IPS-NIHi7 (cell line): ENCODE results near the gene VRK1.
"Not testable (repeated sequence)": the region's sequence is repeated elsewhere in the genome, so short reads cannot be mapped to it uniquely, and the experiment has no call there.

Source experiments
- DNase-seq: peaks from one replicate; pipeline ENCODE4 v3.0.0; 2012; ENCODE audit warnings: mixed read lengths; ENCODE audit errors: extremely low spot score

Gene VRK1

GRCh38 chr14:96881713-96882112 is 84.5 kb downstream of the VRK1 start:
- DNase-seq, result no peak

DNA sequence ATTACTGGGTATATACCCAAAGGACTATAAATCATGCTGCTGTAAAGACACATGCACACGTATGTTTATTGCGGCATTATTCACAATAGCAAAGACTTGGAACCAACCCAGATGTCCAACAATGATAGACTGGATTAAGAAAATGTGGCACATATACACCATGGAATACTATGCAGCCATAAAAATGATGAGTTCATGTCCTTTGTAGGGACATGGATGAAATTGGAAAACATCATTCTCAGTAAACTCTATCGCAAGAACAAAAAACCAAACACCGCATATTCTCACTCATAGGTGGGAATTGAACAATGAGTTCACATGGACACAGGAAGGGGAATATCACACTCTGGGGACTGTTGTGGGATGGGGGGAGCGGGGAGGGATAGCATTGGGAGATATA is 86.8 kb downstream of the VRK1 start:
- not testable (repeated sequence) for DNase-seq

GRCh38 chr14:96888158-96888557 is 91.0 kb downstream of the VRK1 start:
- no peak for DNase-seq

DNA sequence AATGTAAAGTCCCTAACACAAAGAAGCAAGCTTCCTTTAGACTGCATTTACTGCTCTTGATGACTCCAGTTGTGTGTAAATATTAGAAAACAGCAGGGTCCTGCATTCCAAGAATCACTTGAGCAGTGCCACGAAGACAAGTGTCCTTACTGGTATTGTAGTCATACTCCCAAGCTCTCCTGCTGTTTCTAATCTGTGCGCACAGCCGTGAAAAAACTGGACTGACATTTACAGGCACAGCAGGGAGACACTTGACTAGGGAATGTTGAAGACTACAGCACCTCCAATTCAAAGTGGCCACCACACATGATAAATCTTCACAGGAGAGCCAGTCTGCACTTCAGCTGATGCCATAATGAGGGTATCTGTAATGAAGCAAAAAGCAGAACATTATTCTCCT is 91.4 kb downstream of the VRK1 start:
- DNase-seq, result no peak

DNA sequence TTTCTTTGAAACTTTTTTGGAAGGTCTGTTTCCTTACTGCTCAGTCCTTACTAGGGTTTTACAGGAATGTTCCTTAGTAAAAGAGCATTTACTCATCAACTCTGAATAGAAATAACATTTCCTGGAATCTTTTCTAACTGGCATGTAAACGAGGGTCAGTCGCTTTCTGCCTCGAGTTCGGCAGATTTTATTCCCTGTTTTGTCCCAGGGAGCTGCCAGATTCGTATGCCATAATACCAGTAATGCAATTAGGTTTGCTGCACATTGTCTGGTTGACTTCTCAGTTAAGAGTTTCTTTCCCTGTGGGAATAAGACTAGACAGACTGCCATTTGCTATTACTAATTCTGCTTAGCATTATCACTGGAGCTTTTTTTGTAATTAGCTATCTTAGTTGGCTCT is 91.9 kb downstream of the VRK1 start:
- no peak for DNase-seq

- DNase-seq, result no peak
Observed at GRCh38 chr14:96893966-96894622, 96.9 kb downstream of the VRK1 start.

- no peak for DNase-seq
Observed at GRCh38 chr14:96894966-96895365, 97.8 kb downstream of the VRK1 start.

DNA sequence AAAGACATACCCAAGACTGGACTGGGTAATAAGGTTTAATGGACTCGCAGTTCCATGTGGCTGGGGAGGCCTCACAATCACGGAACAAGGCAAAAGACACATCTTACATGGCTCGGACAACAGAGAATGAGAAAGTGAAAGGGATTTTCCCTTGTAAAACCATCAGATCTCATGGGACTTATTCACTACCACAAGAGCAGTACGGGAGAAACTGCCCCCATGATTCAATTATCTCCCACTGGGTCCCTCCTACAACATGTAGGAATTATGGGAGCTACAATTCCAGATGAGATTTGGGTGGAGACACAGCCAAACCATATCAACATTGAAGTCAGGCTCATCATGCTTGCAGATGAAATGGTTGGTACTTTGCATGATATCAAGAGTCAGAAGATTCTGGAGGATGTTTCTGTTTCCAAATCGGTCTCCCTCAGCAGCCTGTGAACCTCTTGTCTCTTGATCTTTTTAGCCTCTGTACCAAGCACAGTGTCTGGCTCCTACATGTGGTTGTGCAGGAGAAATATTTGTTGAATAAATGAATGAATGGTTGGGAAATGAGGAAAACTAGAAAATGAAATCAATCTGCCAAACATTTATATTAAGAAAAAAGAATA is 98.6 kb downstream of the VRK1 start:
- DNase-seq, result no peak

DNA sequence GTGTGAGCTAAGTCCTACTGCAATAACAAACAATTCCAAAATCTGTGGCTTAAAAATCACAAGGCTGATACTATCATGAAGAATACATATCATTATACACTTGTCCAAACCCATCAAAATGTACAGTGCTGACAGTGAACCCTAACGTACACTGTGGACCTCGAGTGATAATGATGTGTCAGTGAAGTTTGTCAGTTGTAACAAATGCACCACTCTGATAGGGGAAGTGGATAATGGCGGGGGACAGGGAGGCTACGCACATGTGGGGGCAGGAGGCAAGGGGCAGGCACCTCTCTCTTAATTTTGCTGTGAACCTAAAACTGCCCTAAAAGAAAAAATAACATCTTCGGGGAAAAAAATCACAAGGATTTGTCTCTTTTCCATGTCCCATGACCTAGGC is 100.0 kb downstream of the VRK1 start:
- no peak for DNase-seq

DNA sequence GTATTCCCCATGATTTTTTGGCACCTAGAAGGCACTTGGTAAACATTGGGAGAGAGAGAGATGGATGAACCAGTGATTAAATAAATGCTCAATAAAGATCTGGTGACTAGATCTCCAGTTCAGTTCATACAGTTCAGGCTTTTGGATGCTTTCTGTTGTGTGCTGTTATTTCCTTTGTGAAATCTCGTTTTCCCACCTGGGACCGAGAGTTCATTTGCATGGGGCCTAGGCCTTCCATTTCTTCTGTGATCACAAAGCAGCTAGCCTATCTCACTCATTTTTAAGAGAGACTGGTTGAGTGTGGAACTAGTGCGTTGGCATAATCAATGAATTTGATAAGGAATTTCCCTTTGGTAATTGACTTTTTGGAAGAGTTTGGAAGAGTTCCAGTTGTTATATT is 104.0 kb downstream of the VRK1 start:
- DNase-seq, result no peak

DNA sequence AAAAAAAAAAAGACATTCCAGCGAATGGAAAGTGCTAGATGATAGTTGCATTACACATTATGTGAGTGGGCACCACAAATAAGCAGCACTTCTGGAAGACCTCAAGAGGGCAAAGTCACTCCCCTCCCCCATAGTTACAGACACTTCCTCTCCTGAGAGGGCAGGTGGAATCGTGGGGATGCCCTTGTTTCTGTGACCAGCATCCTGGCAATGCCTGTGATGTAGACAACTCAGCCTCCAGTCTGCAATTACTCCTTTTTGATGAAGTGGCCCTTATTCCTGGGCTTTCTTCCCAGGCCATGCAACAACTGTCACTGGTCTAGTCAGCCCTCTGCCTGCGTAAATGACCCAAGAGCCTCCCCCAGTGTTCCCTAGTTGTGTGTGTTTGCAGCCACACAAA is 104.8 kb downstream of the VRK1 start:
- DNase-seq, result no peak

- DNase-seq, result no peak
Observed at GRCh38 chr14:96903444-96904023, 106.4 kb downstream of the VRK1 start.

GRCh38 chr14:96904201-96904600 is 107.0 kb downstream of the VRK1 start:
- DNase-seq, result no peak

GRCh38 chr14:96905065-96905464 is 107.9 kb downstream of the VRK1 start:
- DNase-seq, result no peak

DNA sequence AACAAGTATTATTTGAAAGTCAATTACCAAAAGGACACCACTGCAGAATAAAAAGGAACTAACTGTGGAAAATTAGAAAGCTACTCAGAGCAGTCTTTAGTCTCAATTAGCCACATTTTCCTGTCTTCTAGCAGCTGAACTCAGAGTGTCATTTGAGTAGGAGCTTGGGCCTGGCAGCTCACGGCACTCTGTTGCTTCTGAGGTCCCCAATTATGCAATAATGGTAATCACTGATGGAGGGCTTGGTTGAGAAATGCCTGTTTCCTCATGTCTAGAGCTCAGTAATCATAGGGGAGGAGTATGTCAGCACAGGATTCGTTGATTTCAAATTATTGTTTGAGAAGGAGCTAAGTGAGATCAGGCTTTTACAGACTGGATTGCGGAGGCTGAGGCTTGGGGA is 108.6 kb downstream of the VRK1 start:
- no peak for DNase-seq

DNA sequence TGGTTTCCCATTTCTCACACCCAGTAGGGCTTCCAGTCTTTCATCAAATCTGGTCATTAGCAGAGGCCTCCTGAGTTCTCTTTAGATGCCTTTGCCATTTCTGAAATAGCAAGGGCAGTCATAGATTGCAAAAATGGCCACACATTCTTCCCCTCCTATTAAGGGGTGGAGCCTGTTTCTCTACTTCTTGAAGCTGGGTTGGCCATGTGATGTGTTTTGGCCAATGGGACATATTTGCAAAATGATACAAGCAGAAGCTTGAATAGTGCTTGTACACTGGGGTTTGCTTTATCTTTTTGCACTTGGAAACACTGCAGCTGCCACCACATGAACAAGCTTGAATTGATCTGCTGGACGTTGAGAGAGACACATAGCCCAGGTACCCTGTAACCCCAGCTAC is 109.3 kb downstream of the VRK1 start:
- DNase-seq, result no peak

DNA sequence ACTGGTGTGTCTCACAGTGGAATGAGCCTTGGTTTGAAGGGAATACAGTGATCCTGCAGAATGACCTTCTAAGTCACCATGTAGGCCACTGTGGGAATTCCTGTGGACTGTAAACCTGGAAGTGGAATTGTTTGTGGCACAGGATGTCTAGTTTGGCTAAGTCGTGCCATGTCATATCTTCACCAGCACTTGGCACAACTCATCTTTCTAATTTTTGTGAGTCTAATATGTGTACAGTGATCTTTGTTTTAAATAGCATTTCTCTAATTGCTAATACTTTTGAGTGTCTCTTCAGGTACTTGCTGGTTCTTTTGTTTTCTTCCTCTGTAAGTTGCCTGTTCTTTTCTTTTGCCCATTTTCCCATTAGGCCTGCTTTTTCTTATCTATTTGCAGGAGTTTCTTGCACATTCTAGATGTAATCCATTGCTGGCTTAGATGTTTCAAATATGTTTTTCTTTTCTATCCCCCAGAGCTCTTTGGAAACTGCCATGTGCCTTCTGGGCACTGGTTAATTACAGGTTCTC is 112.7 kb downstream of the VRK1 start:
- no peak for DNase-seq

- DNase-seq, result no peak
Observed at GRCh38 chr14:96911499-96912149, 114.4 kb downstream of the VRK1 start.

DNA sequence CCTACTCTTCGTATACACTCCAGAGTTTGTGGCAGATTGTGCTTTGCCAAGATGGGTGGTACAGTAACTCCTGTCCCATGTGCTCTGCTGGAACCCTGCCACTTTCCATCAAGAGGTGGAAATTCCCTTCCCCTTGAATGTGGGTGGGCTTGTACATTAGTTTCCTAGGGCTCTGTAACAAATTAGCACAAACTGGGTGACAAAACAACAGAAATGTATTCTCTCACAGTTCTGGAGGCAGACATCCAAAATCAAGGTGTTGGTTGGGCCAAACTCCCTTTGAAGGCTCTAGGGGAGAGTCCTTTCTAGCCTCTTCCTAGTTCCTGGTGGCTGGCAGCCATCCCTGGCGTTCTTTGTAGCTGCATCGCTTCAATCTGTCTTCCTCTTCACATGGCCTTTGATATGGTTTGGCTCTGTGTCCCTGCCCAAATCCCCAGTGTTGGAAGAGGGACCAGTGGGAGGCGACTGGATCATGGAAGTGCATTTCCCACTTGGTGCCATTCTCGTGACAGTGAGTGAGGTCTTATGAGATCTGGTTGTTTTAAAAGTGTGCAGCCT is 117.5 kb downstream of the VRK1 start:
- DNase-seq, result no peak

GRCh38 chr14:96915478-96915877 is 118.3 kb downstream of the VRK1 start:
- DNase-seq, result no peak

DNA sequence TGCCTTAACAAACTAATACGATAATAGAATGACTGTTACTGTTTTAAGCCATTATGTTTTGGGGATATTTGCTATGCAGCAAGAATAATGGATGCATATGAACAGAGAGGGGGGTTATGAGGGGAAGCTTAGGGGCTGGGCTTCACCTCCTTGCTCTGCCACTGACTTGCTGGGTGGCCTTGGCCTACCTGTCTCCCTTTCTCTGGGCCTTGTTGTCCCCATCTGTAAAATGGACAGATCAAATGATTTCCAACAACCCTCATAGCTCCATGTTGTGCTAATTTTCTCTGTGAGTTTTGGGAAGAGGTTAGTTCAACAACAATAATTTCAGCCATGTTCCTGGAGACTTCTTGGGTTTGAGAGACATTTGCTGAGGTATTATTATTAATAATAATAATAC is 119.6 kb downstream of the VRK1 start:
- DNase-seq, result no peak

DNA sequence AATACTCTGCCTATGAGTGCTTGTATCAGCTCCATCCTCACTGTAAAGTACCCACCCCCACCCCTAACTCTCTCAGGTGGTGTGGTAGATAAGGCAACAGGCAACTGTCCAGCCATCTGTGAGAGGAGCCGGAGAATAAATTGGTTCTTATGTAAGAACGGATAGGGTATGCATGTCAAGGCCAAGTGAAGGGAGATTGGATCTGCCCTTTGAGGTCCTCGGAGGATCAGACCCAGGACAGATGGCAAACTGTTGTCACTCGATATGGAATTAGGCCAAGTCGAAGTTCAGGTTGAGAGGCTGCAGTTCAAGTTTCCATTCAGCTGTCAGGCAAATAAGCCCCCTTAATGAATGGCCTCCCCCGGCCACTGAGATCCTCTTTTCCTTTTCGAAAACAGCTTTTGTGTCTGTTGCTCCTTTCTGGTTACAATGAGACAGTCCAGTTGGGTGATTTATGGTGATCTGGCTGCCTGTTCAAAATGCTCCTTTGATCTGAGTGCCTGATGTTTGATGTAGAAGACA is 120.3 kb downstream of the VRK1 start:
- no peak for DNase-seq
